OCI-LY7 (cell line): ENCODE results near the gene MTMR11. TPM values are rescaled to one million over a fixed set of nuclear protein-coding genes. Genes with fewer than 3 reads are reported as not detected.

ENCODE experiments used
- BruUV-seq: library from RNA; stranded (reverse); fragments of 400-500 nt; replicated peaks from 2 replicates; lab custom pipeline; 2021; lab: Mats Ljungman, UMichigan
- CTCF ChIA-PET: fragments of 300-600 bp; sonication (Branson Sonifier 250); formaldehyde crosslinking; loops from one replicate; lab custom pipeline; 2022; ENCODE audit warnings: antibody characterized with exemption; ENCODE audit not compliant: unreplicated experiment; lab: Charles Lee
- POLR2A ChIA-PET: fragments of 300-600 bp; sonication (Branson Sonifier 250); formaldehyde crosslinking; loops from one replicate; lab custom pipeline; 2022; ENCODE audit warnings: antibody characterized with exemption; lab: Charles Lee
- DNase-seq: peaks from one replicate; pipeline ENCODE4 v3.0.0-alpha.2; 2015; ENCODE audit warnings: low spot score
- H2AFZ ChIP-seq: fragments of 200-600 bp; sonication (generic), shearing (Covaris generic); 2 replicates; pipeline ENCODE4 v1.6.1; 2014; ENCODE audit warnings: mild to moderate bottlenecking, antibody characterized with exemption, low read length, moderate library complexity
- H3K27ac ChIP-seq: fragments of 200-600 bp; sonication (generic); 2 replicates; pipeline ENCODE4 v1.5.1; 2014; ENCODE audit warnings: mixed run types, low read depth, mild to moderate bottlenecking, moderate library complexity, low read length, inconsistent platforms; ENCODE audit not compliant: poor library complexity, severe bottlenecking
- H3K36me3 ChIP-seq: fragments of 200-600 bp; sonication (generic); 2 replicates; pipeline ENCODE4 v1.6.1; 2014; ENCODE audit warnings: mild to moderate bottlenecking, antibody characterized with exemption, low read length, moderate library complexity, mixed read lengths; ENCODE audit not compliant: insufficient read depth
- H3K4me1 ChIP-seq: fragments of 200-600 bp; sonication (generic); 2 replicates; pipeline ENCODE4 v1.5.1; 2014; ENCODE audit warnings: mild to moderate bottlenecking, low read length; ENCODE audit not compliant: insufficient read depth, poor library complexity, severe bottlenecking
- H3K4me2 ChIP-seq: fragments of 200-600 bp; sonication (generic); 2 replicates; pipeline ENCODE4 v1.6.1; 2014; ENCODE audit warnings: mild to moderate bottlenecking, low read length
- H3K4me3 ChIP-seq: fragments of 200-600 bp; sonication (generic); 2 replicates; pipeline ENCODE4 v1.5.1; 2014; ENCODE audit warnings: mild to moderate bottlenecking, low read depth, low read length; ENCODE audit not compliant: poor library complexity, severe bottlenecking
- H3K79me2 ChIP-seq: fragments of 200-600 bp; sonication (generic); 2 replicates; pipeline ENCODE4 v1.6.1; 2016; ENCODE audit warnings: low read depth, mild to moderate bottlenecking, low read length, moderate library complexity, mixed read lengths; ENCODE audit not compliant: insufficient read depth
- H3K9me2 ChIP-seq: fragments of 200-600 bp; sonication (generic); 2 replicates; pipeline ENCODE4 v1.6.1; 2016; ENCODE audit warnings: mild to moderate bottlenecking, low read length, mixed read lengths; ENCODE audit not compliant: insufficient read depth
- H3K9me3 ChIP-seq: fragments of 200-600 bp; sonication (generic); 2 replicates; pipeline ENCODE4 v1.6.1; 2014; ENCODE audit warnings: mild to moderate bottlenecking, mixed run types, low read length, mixed read lengths
- H4K20me1 ChIP-seq: fragments of 200-600 bp; sonication (generic); 2 replicates; pipeline ENCODE4 v1.6.1; 2014; ENCODE audit warnings: mild to moderate bottlenecking, antibody characterized with exemption, low read length, moderate library complexity, mixed read lengths; ENCODE audit not compliant: insufficient read depth
- CTCF ChIP-seq: fragments of 200-600 bp; sonication (generic); conservative IDR thresholded peaks from 2 replicates; pipeline ENCODE4 v1.5.1; 2014; ENCODE audit warnings: mild to moderate bottlenecking, antibody characterized with exemption, low read length, moderate library complexity, mixed read lengths
- EZH2phosphoT487 ChIP-seq: fragments of 200-600 bp; sonication (generic); IDR thresholded peaks from 2 replicates; pipeline ENCODE4 v1.6.1; 2018; ENCODE audit warnings: low read depth, borderline replicate concordance, mild to moderate bottlenecking, mixed run types, antibody characterized with exemption, low read length, moderate library complexity, mixed read lengths
- intact Hi-C: fragments of 100-400 bp; cut with micrococcal nuclease; formaldehyde crosslinking; loops from one replicate; pipeline ENCODE4 v1.10.0; 2022; ENCODE audit not compliant: unreplicated experiment
- total RNA-seq, 2 experiments: library from RNA; depleted of rRNA in 1 of 2; stranded (reverse); fragments of >200 nt in 1 of 2; shearing (Covaris generic) in 1 of 2; gene quantifications; 2 replicates each; pipeline ENCODE4 v1.2.3, GENCODE V29; 2014 to 2022

Gene MTMR11
- total RNA-seq, 2 experiments from 2014 or later = 0.09 TPM; not detected in 1

- H3K36me3 ChIP-seq = no peaks in the 10 kb centered on the region
- DNase-seq = no peak
- H3K4me2 ChIP-seq = no peak overlapping the region
- POLR2A ChIA-PET = no interaction called here
- H3K79me2 ChIP-seq = no peaks in the 10 kb centered on the region
- no peak overlapping the region for H3K27ac ChIP-seq
- H3K4me3 ChIP-seq = no peak overlapping the region
- peaks cover 4% of the 10 kb centered on the region for H3K4me1 ChIP-seq
- intact Hi-C loops = no loop called here
- no peaks in the 10 kb centered on the region for H3K9me2 ChIP-seq
- no TSS peak for BruUV-seq
- no peaks in the 10 kb centered on the region for H4K20me1 ChIP-seq
- CTCF ChIA-PET = interaction anchor here (0.6 kb wide), 1 partner anchor 91 kb away, joined by 3 read pairs; no protein-coding TSS in a partner anchor
- no peaks in the 10 kb centered on the region for H3K9me3 ChIP-seq
- H2AFZ ChIP-seq = no peak overlapping the region
- no peak for TF ChIP-seq EZH2phosphoT487
- no peak for TF ChIP-seq CTCF
Observed at GRCh38 chr1:149966405-149966804, 29.7 kb upstream of the MTMR11 start.

GRCh38 chr1:149965440-149965839 lies 28.8 kb upstream of the MTMR11 start:
- Histone ChIP-seq H3K9me3 (no peaks in the 10 kb centered on the region), H3K4me1 (peaks cover 4% of the 10 kb centered on the region), H3K4me2 (no peak overlapping the region), H3K79me2 (no peaks in the 10 kb centered on the region), H3K4me3 (no peak overlapping the region), H3K9me2 (no peaks in the 10 kb centered on the region), H3K36me3 (no peaks in the 10 kb centered on the region), H2AFZ (no peak overlapping the region), H3K27ac (no peak overlapping the region), H4K20me1 (no peaks in the 10 kb centered on the region)
- POLR2A ChIA-PET = interaction anchor here (0.5 to 0.7 kb wide), 2 partner anchors 9 to 122 kb away, joined by 4 to 8 read pairs; no protein-coding TSS in a partner anchor
- no TSS peak for BruUV-seq
- intact Hi-C loops = no loop called here
- DNase-seq = no peak
- TF ChIP-seq CTCF (no peak), EZH2phosphoT487 (no peak)
- CTCF ChIA-PET = no interaction called here

- intact Hi-C loops = no loop called here
- Histone ChIP-seq H3K4me1 (peaks cover 4% of the 10 kb centered on the region), H3K4me3 (no peak overlapping the region), H3K4me2 (no peak overlapping the region), H3K79me2 (no peaks in the 10 kb centered on the region), H3K36me3 (no peaks in the 10 kb centered on the region), H3K9me3 (no peaks in the 10 kb centered on the region), H3K9me2 (no peaks in the 10 kb centered on the region), H3K27ac (no peak overlapping the region), H4K20me1 (no peaks in the 10 kb centered on the region), H2AFZ (no peak overlapping the region)
- TF ChIP-seq EZH2phosphoT487 (no peak), CTCF (no peak)
- POLR2A ChIA-PET = no interaction called here
- CTCF ChIA-PET = no interaction called here
- BruUV-seq = no TSS peak
- no peak for DNase-seq
Observed at GRCh38 chr1:149963358-149963757, 26.7 kb upstream of the MTMR11 start.
